AG09309 (cell line): ENCODE results near the gene COIL.

ENCODE experiments used
- DNase-seq: peaks from one replicate; pipeline ENCODE4 v3.0.0-alpha.2; 2010; ENCODE audit warnings: low read depth
- H3K4me3 ChIP-seq: 2 replicates; pipeline ENCODE4 v1.5.1; 2011; ENCODE audit warnings: mild to moderate bottlenecking, low read depth, low read length, moderate library complexity; ENCODE audit not compliant: control insufficient read depth
- CTCF ChIP-seq: IDR thresholded peaks from 2 replicates; pipeline ENCODE4 v1.5.1; 2011; ENCODE audit warnings: mild to moderate bottlenecking, low read depth, low read length, inconsistent platforms; ENCODE audit not compliant: insufficient read depth, control insufficient read depth; ENCODE audit errors: missing control alignments

The COIL gene

GRCh38 chr17:56898874-56899273 is 62.0 kb downstream of the COIL start:
- no peak for TF ChIP-seq CTCF
- DNase-seq = no peak
- no peak overlapping the region for H3K4me3 ChIP-seq

- no peak for TF ChIP-seq CTCF
Observed at GRCh38 chr17:56897646-56898424, 63.0 kb downstream of the COIL start.

GRCh38 chr17:56896968-56897359 is 63.9 kb downstream of the COIL start:
- H3K4me3 ChIP-seq = no peak overlapping the region
- no peak for TF ChIP-seq CTCF
- DNase-seq = no peak

More at GRCh38 chr17:56897646-56898424, 63.0 kb downstream of the COIL start:
- DNase-seq = no peak
- H3K4me3 ChIP-seq = no peak overlapping the region

GRCh38 chr17:56896217-56896967 is 64.5 kb downstream of the COIL start:
- no peak overlapping the region for H3K4me3 ChIP-seq
- TF ChIP-seq CTCF = no peak
- DNase-seq = no peak

GRCh38 chr17:56894859-56895455 is 65.9 kb downstream of the COIL start:
- TF ChIP-seq CTCF = no peak
- no peak for DNase-seq
- H3K4me3 ChIP-seq = no peak overlapping the region

- no peak for DNase-seq
- TF ChIP-seq CTCF = no peak
- no peak overlapping the region for H3K4me3 ChIP-seq
Observed at GRCh38 chr17:56893503-56893902, 67.3 kb downstream of the COIL start.
